ENCODE data around the gene LCN10. TPM values are rescaled to one million over a fixed set of nuclear protein-coding genes. Genes with fewer than 3 reads are reported as not detected.

Gene LCN10
- total and polyA plus RNA-seq, 9 of the 15 experiments (the other 6 are each of a cell fraction or from before 2014, with no cell fraction given): 0.10 to 0.21 (median 0.14) TPM; not detected in 6

- TF ChIP-seq PRDM10 (IDR thresholded peaks at IDR 0.05; ENCODE audit: partially characterized antibody) (no peak), FOXK2 (conservative IDR thresholded peaks at IDR 0.05 in 1 of 2, IDR thresholded peaks at IDR 0.05 in 1 of 2; ENCODE audit: low read depth in 2 of 2) (no peak), ZNF282 (CRISPR knock-in tag; IDR thresholded peaks at IDR 0.05) (peak; percentile 92), MED1 (CRISPR knock-in tag; IDR thresholded peaks at IDR 0.05; ENCODE audit: borderline replicate concordance) (peak; percentile 92; the same call in 1 of the 2 replicates), TRIM25 (IDR thresholded peaks at IDR 0.05; ENCODE audit: borderline replicate concordance) (no peak), ZSCAN32 (CRISPR knock-in tag; IDR thresholded peaks at IDR 0.05) (no peak), ZNF197 (CRISPR knock-in tag; IDR thresholded peaks at IDR 0.05; ENCODE audit: low read depth) (no peak), NR3C1 (CRISPR knock-in tag; IDR thresholded peaks at IDR 0.05) (no peak), MAFG (tag; conservative IDR thresholded peaks at IDR 0.05) (no peak), RAD21 (CRISPR knock-in tag; conservative IDR thresholded peaks at IDR 0.05 in 1 of 2, IDR thresholded peaks at IDR 0.05 in 1 of 2) (peak in 1 of 2 experiments; percentile 23; a peak in 2 of 4 replicates), NR1H2 (CRISPR knock-in tag; IDR thresholded peaks at IDR 0.05) (0 out of 2 replicates have a peak, but pooled peaks have one; percentile 76), ZNF551 (CRISPR knock-in tag; IDR thresholded peaks at IDR 0.05) (no peak), NFIX (CRISPR knock-in tag; IDR thresholded peaks at IDR 0.05; ENCODE audit: low read depth) (no peak)
- TF ChIP-seq, protein P1, sequence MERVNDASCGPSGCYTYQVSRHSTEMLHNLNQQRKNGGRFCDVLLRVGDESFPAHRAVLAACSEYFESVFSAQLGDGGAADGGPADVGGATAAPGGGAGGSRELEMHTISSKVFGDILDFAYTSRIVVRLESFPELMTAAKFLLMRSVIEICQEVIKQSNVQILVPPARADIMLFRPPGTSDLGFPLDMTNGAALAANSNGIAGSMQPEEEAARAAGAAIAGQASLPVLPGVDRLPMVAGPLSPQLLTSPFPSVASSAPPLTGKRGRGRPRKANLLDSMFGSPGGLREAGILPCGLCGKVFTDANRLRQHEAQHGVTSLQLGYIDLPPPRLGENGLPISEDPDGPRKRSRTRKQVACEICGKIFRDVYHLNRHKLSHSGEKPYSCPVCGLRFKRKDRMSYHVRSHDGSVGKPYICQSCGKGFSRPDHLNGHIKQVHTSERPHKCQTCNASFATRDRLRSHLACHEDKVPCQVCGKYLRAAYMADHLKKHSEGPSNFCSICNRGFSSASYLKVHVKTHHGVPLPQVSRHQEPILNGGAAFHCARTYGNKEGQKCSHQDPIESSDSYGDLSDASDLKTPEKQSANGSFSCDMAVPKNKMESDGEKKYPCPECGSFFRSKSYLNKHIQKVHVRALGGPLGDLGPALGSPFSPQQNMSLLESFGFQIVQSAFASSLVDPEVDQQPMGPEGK (CRISPR knock-in tag; IDR thresholded peaks at IDR 0.05; ENCODE audit: borderline replicate concordance): no peak
- TF ChIP-seq, protein P2, sequence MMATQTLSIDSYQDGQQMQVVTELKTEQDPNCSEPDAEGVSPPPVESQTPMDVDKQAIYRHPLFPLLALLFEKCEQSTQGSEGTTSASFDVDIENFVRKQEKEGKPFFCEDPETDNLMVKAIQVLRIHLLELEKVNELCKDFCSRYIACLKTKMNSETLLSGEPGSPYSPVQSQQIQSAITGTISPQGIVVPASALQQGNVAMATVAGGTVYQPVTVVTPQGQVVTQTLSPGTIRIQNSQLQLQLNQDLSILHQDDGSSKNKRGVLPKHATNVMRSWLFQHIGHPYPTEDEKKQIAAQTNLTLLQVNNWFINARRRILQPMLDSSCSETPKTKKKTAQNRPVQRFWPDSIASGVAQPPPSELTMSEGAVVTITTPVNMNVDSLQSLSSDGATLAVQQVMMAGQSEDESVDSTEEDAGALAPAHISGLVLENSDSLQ (IDR thresholded peaks at IDR 0.05): no peak
- TF ChIP-seq, protein P3, sequence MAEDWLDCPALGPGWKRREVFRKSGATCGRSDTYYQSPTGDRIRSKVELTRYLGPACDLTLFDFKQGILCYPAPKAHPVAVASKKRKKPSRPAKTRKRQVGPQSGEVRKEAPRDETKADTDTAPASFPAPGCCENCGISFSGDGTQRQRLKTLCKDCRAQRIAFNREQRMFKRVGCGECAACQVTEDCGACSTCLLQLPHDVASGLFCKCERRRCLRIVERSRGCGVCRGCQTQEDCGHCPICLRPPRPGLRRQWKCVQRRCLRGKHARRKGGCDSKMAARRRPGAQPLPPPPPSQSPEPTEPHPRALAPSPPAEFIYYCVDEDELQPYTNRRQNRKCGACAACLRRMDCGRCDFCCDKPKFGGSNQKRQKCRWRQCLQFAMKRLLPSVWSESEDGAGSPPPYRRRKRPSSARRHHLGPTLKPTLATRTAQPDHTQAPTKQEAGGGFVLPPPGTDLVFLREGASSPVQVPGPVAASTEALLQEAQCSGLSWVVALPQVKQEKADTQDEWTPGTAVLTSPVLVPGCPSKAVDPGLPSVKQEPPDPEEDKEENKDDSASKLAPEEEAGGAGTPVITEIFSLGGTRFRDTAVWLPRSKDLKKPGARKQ (CRISPR knock-in tag; IDR thresholded peaks at IDR 0.05): no peak
Observed at GRCh38 chr9:136728080-136728547, 14.6 kb downstream of the LCN10 start (continued).
